Right cardiac atrium (tissue), 5 donors: ENCODE data around the gene SLC13A3. TPM values are rescaled to one million over a fixed set of nuclear protein-coding genes. Genes with fewer than 3 reads are reported as not detected.
A peak's percentile ranks its signal among the peaks of the same experiment; 100 is the strongest.
"Not testable (repeated sequence)": the region's sequence is repeated elsewhere in the genome, so short reads cannot be mapped to it uniquely, and the experiment has no call there.

ENCODE experiments used
- ATAC-seq, 2 donors: fragments of 200-7000 bp; cut with Tn5 transposase; one replicate each; pipeline versions ENCODE4 v1.8.0 to v1.9.1; 2020; ENCODE audit warnings: moderate library complexity in 2 of 2, mild to moderate bottlenecking in 1 of 2
- DNase-seq, 3 donors: peaks; one replicate each; pipeline ENCODE4 v3.0.0-alpha.2; 2020
- H3K27ac ChIP-seq: one replicate; pipeline ENCODE4 v1.5.1; 2013; ENCODE audit warnings: mild to moderate bottlenecking, low read length, control low read depth, moderate library complexity
- H3K27me3 ChIP-seq: one replicate; pipeline ENCODE4 v1.6.1; 2013; ENCODE audit not compliant: control insufficient read depth, insufficient read depth
- H3K4me1 ChIP-seq: one replicate; pipeline ENCODE4 v1.6.1; 2013; ENCODE audit warnings: low read length; ENCODE audit not compliant: control insufficient read depth, insufficient read depth
- H3K4me3 ChIP-seq: one replicate; pipeline ENCODE4 v1.5.1; 2013; ENCODE audit warnings: low read length, control low read depth
- H3K9me3 ChIP-seq: one replicate; pipeline ENCODE4 v1.6.1; 2013; ENCODE audit warnings: low read length; ENCODE audit not compliant: control insufficient read depth
- WGBS: extraction: QIAGEN DNeasy Blood & Tissue Kit; methylation state at CpG from one replicate; pipeline ENCODE4 v1.1.7; 2013; 5-methylcytosine and 5-hydroxymethylcytosine counted together
- intact Hi-C, 4 donors: fragments of 100-400 bp; cut with DNase I; formaldehyde crosslinking; loops; one replicate each; pipeline versions ENCODE4 v1.11.0 to v1.14.0; 2022 to 2023
- polyA plus RNA-seq: library from polyadenylated mRNA; stranded (reverse); fragments of 200-250 nt; gene quantifications from one replicate; pipeline ENCODE4 v1.2.3, GENCODE V29; 2013
- total RNA-seq, 4 donors: library from RNA; stranded (reverse); fragmentation: NEBNext Ultra II Directional; extraction: Animal tissue kit (Norgen Biotek cat#: 25700); gene quantifications; one replicate each; pipeline ENCODE4 v1.2.1, GENCODE V29; 2021
- donor health status: healthy with polysubstance abuse.
- donor health status: DM: no; HTN: yes; CAD: no.
- donor health status: DM: no; HTN: no; CAD: no.
- donor health status: DM: no; HTN: yes; CAD: no; lungs with severe emphysema.
- donor health status: DM: yes; HTN: yes; CAD: no.

SLC13A3 gene
- total and polyA plus RNA-seq, 5 donors: 0.35 to 1.5 (median 0.50) TPM

DNA sequence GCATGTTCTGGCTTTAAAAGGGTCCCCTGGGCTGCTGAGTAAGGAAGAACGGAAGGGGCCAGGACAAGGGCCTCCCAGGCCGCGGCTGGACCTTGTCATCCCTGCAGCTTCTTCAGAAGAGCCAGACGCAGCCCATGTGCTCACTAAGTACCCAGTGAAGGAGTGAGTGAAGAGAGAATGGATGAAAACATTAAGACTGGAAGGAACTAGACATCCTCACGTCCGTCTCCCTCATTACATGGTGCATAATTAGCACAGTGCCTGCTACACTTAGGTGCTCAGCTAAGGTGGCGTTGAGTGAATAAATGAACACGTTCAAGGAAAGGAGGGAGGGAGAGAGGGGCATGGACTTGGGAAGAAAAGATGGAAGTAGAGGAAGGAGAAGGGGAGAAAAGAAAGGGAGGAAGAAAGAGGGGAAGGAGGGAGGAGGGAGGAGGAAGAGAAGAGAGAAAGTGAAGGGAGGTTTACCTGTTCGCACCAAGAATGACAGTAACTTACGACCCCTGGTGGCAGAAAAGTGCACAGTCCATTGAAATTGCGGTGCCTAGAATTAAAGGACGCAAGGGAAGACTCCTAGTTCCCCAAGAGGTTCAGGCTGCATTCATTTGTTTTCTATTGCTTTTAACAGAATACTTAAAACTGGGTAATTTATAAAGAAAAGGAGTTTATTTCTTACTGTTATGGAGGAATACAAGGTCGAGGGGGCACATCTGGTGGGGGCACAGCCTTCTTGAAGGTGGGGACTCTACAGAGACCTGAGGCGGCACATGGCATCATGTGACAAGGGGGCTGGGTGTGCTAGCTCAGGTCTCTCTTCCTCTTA, 30.0 kb upstream of the SLC13A3 start:
- Histone ChIP-seq H3K27me3 (no peaks in the 10 kb centered on the region), H3K27ac (no peak overlapping the region), H3K4me1 (peaks cover 6% of the 10 kb centered on the region), H3K9me3 (no peaks in the 10 kb centered on the region), H3K4me3 (no peak overlapping the region)
- peak; percentile 33 to 73 (median 60) for DNase-seq
- intact Hi-C loops: loop anchor here in 2 of 4 donors (2.0 to 10.0 kb wide), 4 partner anchors 109 to 156 kb away; no protein-coding TSS in a partner anchor
- no peak for ATAC-seq
- 48% methylated on average over 14 of the region's 14 CpGs for WGBS

DNA sequence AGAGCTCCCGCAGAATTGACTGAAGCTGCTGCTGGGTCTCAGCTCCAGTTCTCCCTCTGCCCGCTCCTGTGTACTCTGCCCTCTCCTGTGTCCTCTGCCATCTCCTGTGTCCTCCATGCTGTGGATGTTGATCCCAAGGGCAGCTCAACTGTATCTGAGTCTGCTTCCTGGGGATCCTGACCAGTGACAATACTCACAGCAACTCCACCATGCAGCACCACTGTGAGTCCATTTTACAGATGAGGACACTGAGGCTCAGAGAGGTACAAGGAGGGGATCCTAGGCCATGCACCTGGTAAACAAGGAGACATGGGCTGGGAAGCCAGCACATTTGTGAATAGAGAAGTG, 29.4 kb upstream of the SLC13A3 start:
- H3K4me1 ChIP-seq: peaks cover 6% of the 10 kb centered on the region
- DNase-seq: no peak
- no peak overlapping the region for H3K4me3 ChIP-seq
- no peaks in the 10 kb centered on the region for H3K27me3 ChIP-seq
- no peaks in the 10 kb centered on the region for H3K9me3 ChIP-seq
- ATAC-seq: no peak
- intact Hi-C loops: loop anchor here in 2 of 4 donors (2.0 to 10.0 kb wide), 4 partner anchors 108 to 156 kb away; no protein-coding TSS in a partner anchor
- WGBS: 91% methylated on average over 2 of the region's 2 CpGs
- H3K27ac ChIP-seq: no peak overlapping the region

DNA sequence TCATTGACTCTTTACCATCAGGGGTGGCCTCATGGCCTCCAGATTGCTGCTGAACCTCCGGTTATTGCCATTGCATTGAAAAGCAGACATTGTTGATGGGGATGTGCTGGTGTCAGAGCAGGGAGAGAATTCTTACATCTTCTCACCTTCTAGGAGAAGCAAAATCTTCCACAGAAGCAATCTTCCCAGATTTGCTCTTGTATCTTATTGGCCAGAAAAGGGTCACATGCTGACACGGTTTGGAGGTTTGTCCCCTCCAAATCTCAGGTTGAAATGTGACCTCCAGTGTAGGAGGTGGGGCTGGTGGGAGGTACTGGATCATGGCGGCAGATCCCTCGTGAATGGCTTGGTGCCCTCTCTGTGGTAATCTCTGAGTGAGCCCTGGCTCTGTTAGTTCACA, 27.3 kb upstream of the SLC13A3 start:
- DNase-seq: no peak
- intact Hi-C loops: loop anchor here in 1 of 4 donors (10.0 kb wide), 1 partner anchor 124 kb away; the partner anchor contains the start of gene OCSTAMP
- 84% methylated on average over 4 of the region's 4 CpGs for WGBS

DNA sequence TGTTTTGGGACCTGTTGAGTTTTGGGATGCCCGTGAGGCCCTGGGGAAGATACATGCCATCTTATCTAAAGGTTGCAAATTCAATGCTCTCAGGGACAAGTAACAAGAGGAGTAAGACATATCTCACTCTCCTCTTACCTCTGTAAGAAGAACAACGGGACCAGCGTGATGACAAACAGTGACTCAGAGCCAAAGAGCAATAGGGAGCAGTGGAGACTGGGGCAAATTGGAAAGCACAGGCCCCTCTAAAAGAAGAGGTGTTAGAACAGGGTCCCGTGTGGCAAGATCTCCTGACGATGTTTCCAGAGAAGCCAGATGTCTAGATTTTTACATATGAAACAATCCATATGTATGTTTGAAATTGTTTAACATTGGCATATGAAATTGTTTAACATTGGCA, 26.3 kb upstream of the SLC13A3 start:
- H3K4me3 ChIP-seq: no peak overlapping the region
- intact Hi-C loops: loop anchor here in 1 of 4 donors (10.0 kb wide), 1 partner anchor 123 kb away; the partner anchor contains the start of gene OCSTAMP
- H3K4me1 ChIP-seq: peaks cover under 1% of the 10 kb centered on the region
- H3K27me3 ChIP-seq: no peaks in the 10 kb centered on the region
- WGBS: 90% methylated on average over 5 of the region's 5 CpGs
- ATAC-seq: no peak
- H3K27ac ChIP-seq: no peak overlapping the region
- H3K9me3 ChIP-seq: peaks cover 2% of the 10 kb centered on the region
- DNase-seq: no peak

More for the DNA sequence above, 27.3 kb upstream of the SLC13A3 start:
- Histone ChIP-seq H3K9me3 (no peaks in the 10 kb centered on the region), H3K4me3 (no peak overlapping the region), H3K4me1 (peaks cover 6% of the 10 kb centered on the region), H3K27ac (no peak overlapping the region), H3K27me3 (no peaks in the 10 kb centered on the region)
- ATAC-seq: no peak

DNA sequence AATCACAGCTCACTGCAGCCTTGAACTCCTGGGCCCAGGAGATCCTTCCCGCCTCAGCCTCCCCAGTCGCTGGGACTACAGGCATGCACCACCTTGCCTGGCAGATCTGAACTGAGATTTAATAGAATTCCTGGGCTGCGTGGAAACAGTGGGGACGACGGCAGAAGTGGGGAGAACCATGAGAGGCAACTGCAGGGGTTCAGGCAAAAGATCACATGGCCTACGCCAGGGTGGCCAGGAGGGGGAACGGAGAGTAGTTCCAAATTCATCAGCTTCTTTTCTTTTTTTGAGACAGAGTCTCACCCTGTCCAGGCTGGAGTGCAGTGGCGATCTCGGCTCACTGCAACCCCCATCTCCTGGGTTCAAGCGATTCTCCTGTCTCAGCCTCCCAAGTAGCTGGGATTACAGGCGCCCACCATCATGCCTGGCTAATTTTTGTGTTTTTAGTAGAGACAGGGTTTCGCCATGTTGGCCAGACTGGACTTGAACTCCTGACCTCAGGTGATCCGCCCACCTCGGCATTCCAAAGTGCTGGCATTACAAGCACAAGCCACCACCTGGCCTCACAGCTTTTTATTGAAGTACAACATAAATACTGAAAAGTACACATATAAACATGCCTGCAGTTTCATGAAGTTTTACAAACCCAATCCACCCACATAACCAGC, 25.5 kb upstream of the SLC13A3 start:
- H3K27me3 ChIP-seq, DNase-seq, H3K9me3 ChIP-seq, H3K27ac ChIP-seq, H3K4me3 ChIP-seq, H3K4me1 ChIP-seq, ATAC-seq: not testable (repeated sequence)
- intact Hi-C loops: loop anchor here in 1 of 4 donors (10.0 kb wide), 1 partner anchor 122 kb away; the partner anchor contains the start of gene OCSTAMP
- 92% methylated on average over 13 of the region's 14 CpGs for WGBS

DNA sequence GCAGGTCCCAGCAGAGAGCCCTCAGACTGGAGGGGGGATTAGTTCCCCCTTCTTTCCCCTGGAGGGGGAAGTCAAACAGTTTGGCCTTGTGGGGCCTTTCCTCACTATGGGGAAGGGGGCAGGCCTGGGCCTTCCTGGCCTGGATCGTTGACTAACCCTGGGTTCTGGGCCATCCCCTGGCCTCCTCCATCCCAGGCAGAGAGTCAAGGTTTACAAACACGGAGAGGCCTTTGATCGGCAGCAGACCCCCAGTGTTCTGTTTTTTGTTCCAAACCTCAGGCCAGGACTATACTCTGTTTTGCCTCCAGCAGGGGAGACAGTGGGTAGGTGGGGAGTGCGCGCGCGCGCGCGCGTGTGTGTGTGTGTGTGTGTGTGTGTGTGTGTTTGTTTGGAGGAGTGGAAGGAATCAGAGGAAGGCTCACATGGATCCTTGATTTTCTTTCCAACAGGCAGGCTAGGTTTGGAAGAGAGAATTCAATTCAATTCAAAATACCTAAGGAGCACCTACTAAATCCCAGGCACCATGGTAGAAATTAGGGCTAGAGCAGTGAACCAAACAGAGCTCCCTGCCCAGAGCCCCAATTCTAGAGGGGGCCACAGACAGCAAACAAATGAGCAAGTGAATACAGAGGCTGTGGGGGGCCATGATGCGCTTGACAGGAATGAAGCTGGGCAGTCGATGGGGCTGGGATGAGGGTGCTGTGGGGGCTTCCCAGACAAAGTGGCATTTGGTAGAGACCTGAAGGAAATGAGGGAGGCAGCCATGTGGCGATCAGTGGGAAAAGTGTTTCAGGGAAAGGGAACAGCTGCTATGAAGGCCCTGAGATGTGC, 23.2 kb upstream of the SLC13A3 start:
- 65% methylated on average over 14 of the region's 14 CpGs for WGBS
- Histone ChIP-seq H3K4me1 (no peaks in the 10 kb centered on the region), H3K27me3 (no peaks in the 10 kb centered on the region), H3K4me3 (no peak overlapping the region), H3K27ac (no peak overlapping the region), H3K9me3 (peaks cover 4% of the 10 kb centered on the region)
- peak; percentile 34 to 53 for ATAC-seq
- peak in 1 of 3 donors; percentile 50 for DNase-seq
- intact Hi-C loops: loop anchor here in 1 of 4 donors (10.0 kb wide), 1 partner anchor 120 kb away; the partner anchor contains the start of gene OCSTAMP

DNA sequence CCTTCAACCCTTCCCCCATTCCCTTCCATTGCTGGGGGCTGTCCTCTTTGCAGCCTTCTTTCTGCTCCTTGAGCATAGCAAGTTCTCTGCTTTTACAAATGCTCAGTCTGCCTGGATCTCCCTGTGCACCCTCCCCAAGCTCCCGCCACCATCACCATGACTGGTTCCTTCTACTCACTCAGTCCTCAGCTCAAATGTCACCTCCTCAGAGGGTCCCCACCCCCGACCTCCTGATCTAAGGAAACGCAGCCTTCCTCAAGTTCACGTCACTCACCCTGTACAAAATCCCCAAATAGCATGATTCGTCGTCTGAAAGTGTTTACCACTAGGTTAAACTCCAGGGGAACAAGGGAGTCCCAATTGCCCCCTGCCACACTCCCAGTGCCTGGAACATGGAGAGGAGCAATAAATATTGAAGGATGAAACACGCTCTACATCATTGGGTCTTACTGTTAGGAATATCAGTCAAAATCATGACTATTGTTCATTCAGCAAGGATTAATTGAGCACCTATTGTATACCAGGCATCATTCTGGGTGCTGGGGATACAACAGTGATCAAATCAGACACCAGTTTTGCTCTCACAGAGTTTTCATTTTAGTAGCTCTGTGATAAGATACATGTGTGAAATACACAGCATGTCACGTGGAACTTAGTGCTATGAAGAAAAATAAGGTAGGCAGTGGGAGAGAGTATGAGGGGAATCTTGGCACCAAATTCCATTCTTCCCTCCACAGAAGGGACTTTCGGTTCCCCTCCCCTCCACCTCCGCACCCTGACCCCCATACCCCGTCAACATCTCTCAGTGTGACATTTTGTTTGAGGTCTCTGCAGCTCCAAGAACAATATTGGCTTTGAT, 22.4 kb upstream of the SLC13A3 start:
- H3K4me3 ChIP-seq: no peak overlapping the region
- no peaks in the 10 kb centered on the region for H3K27me3 ChIP-seq
- peaks cover 4% of the 10 kb centered on the region for H3K9me3 ChIP-seq
- DNase-seq (no peak), ATAC-seq (no peak)
- H3K4me1 ChIP-seq: no peaks in the 10 kb centered on the region
- H3K27ac ChIP-seq: no peak overlapping the region
- WGBS: 72% methylated on average over 11 of the region's 11 CpGs
- intact Hi-C loops: loop anchor here in 1 of 4 donors (10.0 kb wide), 1 partner anchor 119 kb away; the partner anchor contains the start of gene OCSTAMP

DNA sequence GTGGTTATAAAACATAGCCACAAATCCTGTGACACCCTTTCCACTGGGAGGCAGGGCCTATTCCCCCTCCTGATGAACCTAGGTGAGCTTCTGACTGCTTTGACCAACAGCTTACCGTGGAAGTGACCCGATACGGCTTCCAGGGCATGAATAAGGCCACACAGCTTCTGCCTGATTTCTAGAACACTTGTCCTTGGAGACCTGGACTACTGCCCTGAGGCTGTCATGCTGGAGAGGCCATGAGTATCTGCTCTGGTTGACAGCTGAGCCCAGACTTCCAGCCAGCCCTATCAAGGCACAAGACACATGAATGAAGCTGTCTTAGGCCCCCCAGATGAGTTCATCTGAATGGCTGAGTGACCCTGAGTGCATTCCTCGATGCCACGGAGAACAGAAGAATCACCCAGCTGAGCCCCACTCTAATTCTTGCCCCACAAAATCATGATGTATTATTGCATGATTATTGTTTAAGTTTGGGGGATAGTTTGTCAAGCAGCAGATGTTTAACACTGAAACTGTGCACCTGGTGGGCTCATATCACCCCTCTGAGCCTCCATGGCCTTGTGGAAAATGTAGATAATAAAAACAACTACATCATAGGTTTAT, 21.4 kb upstream of the SLC13A3 start:
- WGBS: 93% methylated on average over 5 of the region's 5 CpGs
- DNase-seq (no peak), ATAC-seq (no peak)
- Histone ChIP-seq H3K4me3 (no peak overlapping the region), H3K9me3 (peaks cover 4% of the 10 kb centered on the region), H3K27me3 (no peaks in the 10 kb centered on the region), H3K27ac (no peak overlapping the region), H3K4me1 (no peaks in the 10 kb centered on the region)
- intact Hi-C loops: loop anchor here in 1 of 4 donors (10.0 kb wide), 1 partner anchor 118 kb away; the partner anchor contains the start of gene OCSTAMP

DNA sequence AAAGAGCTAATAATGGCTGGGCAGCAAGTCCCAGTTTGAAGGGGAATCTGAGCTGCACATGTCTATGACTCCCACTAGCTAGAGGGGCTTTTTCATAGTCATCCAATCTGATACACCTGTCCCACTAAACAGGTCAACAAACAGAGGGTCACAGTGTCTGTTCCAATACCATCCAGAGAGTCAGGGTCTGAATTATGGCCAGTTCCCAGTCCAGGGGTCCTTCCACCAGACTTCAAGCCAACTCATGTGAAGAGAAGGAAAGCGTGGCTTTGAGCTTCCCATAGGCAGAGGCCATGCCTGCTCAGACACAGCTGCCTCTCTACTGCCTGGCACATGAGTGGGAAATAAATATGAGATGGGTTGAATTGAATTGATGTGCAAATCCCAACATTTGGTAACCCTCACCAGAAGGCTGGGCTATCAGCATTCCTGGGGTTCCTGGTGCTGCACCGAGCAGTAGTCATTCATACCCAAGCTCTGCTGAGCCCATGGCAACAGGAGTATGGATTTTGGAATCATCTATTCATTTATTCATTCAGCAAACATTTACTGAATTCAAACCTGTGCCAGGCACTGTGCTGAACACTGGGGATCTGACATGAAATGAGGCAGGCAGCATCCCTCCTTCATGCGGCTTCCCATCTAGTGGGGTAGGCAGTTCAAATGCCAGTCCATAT, 20.7 kb upstream of the SLC13A3 start:
- intact Hi-C loops: loop anchor here in 1 of 4 donors (10.0 kb wide), 1 partner anchor 117 kb away; the partner anchor contains the start of gene OCSTAMP
- ATAC-seq: no peak

More for the DNA sequence above, 20.7 kb upstream of the SLC13A3 start:
- H3K4me3 ChIP-seq: no peak overlapping the region
- H3K27me3 ChIP-seq: no peaks in the 10 kb centered on the region
- no peaks in the 10 kb centered on the region for H3K4me1 ChIP-seq
- no peak overlapping the region for H3K27ac ChIP-seq
- H3K9me3 ChIP-seq: peaks cover 4% of the 10 kb centered on the region
- DNase-seq: no peak
- WGBS: 98% methylated on average over 3 of the region's 3 CpGs
